Activated T-helper 1 cell treated with Interleukin-2 at 50 U/mL for 16 hours (primary cell): Measurements from ENCODE around the gene OCIAD2.
"Not testable (repeated sequence)": the region's sequence is repeated elsewhere in the genome, so short reads cannot be mapped to it uniquely, and the experiment has no call there.

Experiments used
- DNase-seq: peaks from one replicate; pipeline ENCODE4 v3.0.0-alpha.2; 2020; ENCODE audit warnings: low read depth

The OCIAD2 gene

GRCh38 chr4:48907706-48908477 lies 1.3 kb upstream of the OCIAD2 start:
- no peak for DNase-seq

- no peak for DNase-seq
Observed at GRCh38 chr4:48905363-48906015, 1.1 kb downstream of the OCIAD2 start.

GRCh38 chr4:48904541-48905142 lies 1.9 kb downstream of the OCIAD2 start:
- DNase-seq: no peak

DNA sequence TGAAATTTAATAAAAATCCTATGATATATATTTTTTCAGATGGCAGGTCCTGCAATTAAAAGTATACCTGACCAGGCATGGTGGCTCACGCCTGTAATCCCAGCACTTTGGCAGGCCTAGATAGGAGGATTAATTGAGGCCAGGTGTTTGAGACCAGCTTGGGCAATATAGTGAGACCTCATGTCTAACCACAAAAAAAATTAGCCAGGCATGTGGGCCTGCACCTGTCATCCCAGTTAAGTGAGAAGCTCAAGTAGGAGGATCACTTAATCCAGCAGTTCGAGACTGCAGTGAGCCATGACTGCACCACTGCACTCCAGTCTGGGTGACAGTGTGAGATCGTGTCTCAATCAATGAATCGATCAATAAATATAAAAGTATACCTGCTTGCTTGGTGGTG lies 2.5 kb downstream of the OCIAD2 start:
- DNase-seq: no peak

- no peak for DNase-seq
Observed at GRCh38 chr4:48902266-48902665, 4.3 kb downstream of the OCIAD2 start.

DNA sequence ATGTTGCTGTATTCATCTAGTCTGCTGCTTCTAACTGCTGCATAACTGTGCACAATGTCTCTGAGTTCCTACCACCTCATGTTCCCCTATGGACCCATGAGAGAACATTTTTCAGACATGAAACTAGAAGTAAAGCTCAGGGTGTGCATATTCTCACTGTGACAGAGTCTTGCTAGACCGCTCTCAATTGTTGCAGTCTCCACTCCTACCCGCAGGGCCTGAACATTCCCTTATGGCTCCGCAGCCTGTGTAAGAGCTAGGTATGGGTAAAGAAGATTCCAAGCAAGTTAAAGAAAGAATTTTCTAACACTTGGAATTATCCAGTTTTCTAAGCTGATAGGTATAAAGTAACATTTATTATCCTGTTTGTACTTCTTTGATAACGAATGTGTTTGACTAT lies 5.4 kb downstream of the OCIAD2 start:
- DNase-seq: no peak

DNA sequence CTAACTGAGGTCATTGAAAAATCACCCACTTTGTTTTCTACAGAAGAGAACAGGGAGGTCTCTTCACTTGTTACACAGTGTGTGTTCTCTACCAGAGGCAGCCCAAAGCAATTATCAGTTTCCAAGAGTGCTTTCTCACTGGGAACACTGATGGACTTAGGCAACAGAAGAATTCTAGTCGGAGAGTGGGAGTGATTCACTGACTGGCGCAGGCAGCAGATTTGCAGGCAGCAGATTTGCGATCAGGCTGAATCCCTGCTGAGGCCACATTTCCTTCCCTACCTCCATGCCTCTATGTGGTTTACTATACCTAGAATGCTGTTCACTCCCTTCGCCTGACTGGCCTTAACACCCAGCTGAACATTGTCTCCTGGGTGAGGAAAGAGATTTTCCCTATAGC lies 6.6 kb downstream of the OCIAD2 start:
- DNase-seq: no peak

- no peak for DNase-seq
Observed at GRCh38 chr4:48899432-48899749, 7.2 kb downstream of the OCIAD2 start.

DNA sequence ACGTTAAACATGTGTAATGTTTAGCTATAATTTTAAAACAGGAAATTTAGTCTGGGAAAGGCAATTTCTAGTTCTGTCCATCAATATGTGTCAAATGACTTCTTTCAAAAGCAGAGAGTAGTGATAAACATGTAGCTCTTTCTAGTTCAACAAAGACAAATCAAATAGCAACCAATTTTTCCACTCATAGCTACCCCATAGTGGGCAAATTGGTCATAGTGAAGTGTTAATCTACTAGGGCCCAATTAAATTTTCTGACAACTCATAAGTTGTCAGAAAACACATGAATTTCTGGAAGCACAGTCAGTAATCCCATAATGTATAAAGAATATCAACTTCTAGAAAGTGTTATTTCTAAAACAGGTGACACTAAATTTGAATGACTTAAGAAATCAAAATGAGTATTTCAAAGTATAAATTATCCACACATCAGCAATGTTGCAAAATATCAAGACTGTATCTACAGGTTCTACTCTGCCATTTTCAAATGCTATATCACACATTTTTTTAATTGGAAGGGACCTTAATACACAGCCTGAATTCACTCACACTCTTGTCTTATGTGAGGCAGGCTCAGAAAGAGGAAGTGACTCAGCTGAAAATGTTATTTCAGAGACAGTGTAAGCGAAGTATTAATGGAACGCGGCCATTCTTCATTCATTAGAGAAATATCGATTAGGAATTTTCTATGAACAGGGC lies 7.7 kb downstream of the OCIAD2 start:
- no peak for DNase-seq

DNA sequence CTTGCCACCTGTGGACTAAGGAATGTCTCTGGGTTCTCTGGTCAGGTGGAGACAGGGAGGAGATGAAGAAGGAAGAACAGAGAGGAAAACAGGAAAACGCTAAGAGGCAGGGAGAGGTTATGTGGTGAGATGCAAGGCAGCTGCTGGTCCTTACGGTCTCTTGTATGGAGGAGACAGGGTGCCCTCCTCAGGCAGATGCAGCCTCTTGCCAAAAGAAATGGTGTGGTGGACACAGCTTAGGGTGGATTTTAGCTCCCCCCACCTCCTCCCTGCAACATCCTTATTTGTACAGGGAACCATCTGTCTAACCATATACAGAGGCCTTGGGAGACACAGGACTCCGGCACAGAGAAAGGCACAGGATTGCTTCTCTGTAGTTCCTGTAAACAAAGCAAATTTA lies 9.7 kb downstream of the OCIAD2 start:
- DNase-seq: no peak

- DNase-seq: no peak
Observed at GRCh38 chr4:48891028-48891619, 15.4 kb downstream of the OCIAD2 start.

DNA sequence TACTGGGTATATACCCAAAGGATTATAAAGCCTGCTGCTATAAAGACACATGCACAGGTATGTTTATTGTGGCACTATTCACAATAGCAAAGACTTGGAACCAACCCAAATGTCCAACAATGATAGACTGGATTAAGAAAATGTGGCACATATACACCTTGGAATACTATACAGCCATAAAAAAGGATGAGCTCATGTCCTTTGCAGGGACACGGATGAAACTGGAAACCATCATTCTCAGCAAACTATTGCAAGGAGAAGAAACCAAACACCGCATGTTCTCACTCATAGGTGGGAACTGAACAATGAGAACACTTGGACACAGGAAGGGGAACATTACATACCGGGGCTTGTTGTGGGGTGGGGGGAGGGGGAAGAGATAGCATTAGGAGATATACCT lies 16.8 kb downstream of the OCIAD2 start:
- DNase-seq: not testable (repeated sequence)

GRCh38 chr4:48881646-48882045 lies 24.9 kb downstream of the OCIAD2 start:
- not testable (repeated sequence) for DNase-seq

GRCh38 chr4:48879561-48880442 lies 26.8 kb downstream of the OCIAD2 start:
- no peak for DNase-seq

- no peak for DNase-seq
Observed at GRCh38 chr4:48877827-48878535, 28.6 kb downstream of the OCIAD2 start.

- DNase-seq: not testable (repeated sequence)
Observed at GRCh38 chr4:48864696-48865095, 41.9 kb downstream of the OCIAD2 start.

GRCh38 chr4:48863728-48864127 lies 42.8 kb downstream of the OCIAD2 start:
- DNase-seq: no peak

GRCh38 chr4:48862661-48863060 lies 43.9 kb downstream of the OCIAD2 start:
- no peak for DNase-seq

DNA sequence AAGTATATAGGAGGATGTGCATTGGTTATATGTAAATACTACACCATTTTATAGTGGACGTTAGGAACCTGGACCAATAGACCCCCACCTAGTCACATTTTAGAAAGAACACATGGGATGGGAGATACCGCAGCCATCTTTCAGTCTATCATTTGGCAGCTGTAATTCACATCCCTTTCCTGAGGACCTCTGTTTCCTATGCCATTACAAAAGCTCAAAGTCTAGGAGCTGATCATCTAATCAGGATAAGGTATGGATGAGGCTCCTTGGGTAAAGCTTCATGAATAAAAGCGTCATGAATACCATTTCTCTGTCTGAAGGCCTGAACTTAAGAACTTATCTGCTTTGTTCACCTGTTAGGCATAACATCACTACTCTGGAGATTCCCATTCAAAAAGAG lies 44.5 kb downstream of the OCIAD2 start:
- DNase-seq: no peak

DNA sequence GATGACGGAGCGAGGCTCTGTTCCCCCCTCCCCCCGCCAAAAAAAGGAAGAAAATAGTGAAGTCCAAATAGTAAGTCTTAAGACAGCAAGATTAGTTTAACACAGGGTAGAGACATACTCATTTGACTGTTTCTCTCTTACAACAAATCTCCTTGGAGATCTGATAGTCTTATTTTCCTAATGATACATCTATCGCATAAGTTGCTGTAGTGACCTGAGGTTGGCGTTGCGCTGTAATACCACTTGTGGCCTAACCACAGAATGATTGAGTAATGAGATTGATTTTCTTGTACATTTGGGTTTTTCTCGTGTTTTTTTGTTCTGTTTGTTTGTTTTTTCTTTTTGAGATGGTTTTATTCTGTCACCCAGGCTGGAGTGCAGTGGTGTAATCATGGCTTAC lies 48.4 kb downstream of the OCIAD2 start:
- no peak for DNase-seq

DNA sequence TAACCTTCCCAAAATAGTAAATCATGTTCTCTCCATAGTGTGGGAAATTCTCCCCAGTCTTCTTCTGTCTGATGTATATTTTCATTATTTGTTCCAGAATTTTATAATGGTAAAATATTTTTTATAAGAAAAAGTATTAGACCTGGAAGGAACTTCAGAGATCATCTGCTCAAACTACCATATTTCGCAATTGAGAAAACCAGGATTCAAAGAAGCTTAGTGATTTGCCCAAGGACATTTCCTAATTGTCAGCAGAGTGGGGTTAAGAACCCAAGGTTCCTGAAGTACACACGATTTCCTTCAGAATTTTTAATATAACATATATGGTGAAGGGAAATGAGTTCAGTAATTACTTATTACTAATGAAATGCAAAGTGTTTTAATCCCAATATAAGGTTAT lies 51.6 kb downstream of the OCIAD2 start:
- DNase-seq: no peak
